DMS 273 treated with DMSO at 0.1 percent for 48 hours (cell line): Measurements from ENCODE around the gene STK11IP.

Source experiments
- DNase-seq: peaks from one replicate; lab custom pipeline; 2025; lab: John Stamatoyannopoulos, UW

STK11IP gene

DNA sequence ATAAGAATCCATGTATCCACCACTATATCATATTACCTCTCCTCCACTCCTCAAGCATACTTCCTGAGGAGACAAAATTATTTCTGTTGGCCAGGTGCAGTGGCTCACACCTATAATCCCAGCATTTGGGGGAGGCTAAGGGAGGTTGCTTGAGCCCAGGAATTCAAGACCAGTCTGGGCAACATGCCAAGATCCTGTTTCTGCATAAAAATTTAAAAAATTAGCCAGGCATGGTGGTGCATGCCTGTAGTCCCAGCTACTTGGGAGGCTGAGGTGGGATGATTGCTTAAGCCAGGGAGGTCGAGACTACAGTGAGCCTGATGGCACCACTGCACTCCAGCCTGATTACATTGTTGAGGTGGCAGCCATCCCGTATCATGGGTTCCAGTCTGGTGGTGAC is 16.3 kb upstream of the STK11IP start:
- DNase-seq, result no peak

DNA sequence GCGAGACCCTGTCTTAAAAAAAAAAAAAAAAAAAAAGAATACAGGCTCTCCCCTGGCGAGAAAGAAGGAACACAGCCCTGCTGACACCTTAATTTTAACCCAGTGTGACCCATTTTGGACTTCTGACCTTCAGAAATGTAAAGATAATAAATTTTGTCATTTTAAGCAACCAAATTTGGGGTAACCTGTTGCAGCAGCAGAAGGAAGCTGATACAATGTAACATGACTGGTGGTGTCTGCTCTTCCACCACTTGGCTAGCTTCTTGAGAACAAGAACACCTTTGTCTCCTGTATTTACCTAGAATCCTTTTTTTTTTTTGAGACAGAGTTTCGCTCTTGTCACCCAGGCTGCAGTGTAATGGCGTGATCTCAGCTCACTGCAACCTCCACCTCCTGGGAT is 6.6 kb upstream of the STK11IP start:
- DNase-seq, result no peak

DNA sequence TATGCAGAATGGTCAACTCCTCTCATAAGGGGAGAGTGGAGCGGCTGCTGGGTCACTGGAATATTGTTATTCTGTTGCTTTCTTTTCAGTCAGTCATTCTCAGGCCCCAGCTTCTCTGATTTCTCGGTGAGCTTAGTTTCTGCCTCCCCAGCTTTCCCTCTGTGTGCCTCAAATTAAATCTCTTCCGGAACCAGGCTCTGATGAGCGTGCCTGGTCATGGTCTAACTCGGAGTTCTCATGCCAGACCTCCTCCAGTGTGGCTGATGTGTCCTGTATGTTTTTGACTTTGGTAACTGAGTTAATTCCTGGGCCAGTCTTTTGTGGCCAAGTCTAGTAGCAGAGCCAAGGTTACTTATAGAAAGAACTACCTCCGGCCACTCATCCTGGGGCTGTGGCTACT is 4.9 kb upstream of the STK11IP start:
- no peak for DNase-seq

DNA sequence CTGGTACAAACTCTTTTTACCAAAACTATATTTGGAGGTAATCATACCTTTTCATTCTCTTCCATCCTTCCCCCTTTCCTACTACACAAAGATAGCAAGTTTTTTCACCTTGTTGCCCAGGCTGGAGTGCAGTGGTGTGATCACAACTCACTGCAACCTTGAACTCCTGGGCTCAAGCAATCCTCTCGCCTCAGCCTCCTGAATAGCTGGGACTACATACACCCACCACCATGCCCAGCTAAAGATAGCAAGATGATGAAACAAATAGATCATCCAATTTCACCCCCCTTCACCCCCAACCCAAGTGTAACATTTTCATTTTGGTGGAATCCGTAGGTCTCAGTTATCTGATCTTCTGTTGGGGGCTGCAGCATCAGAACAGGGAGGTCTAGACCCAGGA is 4.5 kb upstream of the STK11IP start:
- DNase-seq, result no peak

DNA sequence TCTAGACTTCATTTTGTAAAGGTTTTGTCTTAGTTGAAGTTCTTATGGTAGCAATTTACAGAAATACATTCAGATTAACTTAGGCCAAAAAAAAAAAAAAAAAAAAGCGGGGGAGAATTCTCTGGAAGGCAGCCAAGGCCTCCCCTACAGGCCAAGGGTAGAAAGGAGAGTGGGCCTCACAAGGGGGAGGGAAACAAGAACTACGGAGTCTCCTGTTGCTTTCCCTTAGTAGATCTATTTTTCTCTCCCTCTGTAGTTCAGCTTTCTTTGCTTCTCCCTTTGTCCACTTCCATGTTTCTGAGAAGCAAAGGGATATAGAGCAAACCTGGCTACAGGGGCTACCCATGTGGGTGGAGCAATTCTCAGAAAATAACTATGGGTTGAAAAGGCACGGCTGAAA is 2.4 kb upstream of the STK11IP start:
- no peak for DNase-seq

DNA sequence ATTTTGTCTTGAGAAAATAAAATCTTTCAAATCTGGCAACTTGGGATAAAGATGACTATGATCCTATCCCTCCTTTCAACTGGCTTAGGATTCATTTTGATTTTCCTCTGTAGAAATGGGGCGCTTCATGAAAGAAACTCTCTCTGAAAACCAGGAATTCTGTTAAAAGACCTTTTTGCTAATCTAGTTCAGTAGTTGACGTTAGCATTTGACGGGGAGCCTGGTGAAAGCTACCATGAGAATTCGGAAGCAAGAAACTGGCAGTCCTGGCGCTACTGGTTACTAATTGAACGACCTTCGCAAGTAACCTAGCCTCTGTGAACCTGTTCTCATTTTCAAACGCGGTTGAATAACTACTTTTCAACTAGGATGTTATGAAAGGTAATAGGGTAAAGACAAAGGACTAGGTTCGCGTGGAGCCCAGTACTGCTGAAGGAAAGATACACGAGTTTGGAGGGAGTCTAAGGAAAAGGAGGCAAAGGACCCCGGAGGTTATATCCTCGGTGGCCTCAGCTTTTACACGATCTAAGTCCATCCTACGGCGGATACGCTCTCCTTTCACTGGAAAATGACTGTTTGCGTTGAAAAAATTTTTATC is 604 bp upstream of the STK11IP start:
- DNase-seq, result no peak

DNA sequence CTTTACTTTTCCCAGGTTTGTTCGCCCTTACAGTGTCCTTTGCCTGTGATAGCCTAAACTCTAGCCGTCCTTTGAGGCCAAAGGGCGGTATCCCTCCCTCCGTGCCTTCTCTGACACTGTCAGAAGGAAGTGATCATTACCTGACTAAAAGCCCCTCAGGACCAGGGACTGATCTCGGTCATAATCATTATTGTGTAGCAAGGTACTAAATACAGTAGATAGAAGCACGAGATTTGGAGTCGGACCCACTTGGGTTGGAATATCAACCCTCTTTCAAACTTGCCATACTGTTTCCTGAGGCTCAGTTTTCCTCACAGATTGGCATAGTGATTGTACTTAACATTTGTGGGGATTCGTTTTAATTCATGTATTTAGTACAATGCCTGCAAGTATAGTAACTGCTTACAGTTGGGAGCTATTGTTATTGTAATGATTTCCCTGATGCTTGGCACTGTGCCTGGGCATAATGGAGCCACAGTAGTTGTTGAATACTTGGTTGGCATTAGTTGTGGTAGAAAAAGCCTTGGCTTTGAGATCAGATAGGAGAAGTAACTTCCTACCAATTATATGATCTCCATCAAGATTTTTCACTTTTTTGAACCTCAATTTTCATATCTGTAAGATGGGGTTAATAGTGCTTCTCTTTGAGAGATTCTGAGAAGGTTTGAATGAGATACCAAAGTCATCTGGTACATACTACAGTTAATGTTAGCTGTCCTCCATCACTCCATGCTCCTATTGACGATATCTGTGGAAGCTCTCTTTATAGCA is 836 bp downstream of the STK11IP start:
- DNase-seq, result no peak

DNA sequence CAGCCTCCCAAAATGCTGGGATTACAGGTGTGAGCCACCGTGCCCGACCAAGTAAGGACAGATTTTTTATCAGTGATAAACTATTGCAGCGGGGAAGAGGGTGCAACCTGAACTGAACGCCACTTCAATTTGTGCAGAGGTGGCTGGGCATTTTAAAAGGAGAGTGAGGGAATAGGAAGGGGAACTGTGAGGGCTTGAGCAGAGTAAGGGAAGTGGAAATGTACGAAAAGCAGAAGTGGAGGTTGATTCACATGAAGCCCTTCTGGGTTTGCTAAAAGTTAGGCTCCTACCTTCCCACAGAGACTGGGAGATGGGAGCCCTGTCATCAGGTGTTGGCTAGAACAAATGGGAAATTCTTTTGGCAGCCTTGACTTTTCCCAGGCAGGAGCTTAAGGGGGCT is 6.1 kb downstream of the STK11IP start:
- no peak for DNase-seq

DNA sequence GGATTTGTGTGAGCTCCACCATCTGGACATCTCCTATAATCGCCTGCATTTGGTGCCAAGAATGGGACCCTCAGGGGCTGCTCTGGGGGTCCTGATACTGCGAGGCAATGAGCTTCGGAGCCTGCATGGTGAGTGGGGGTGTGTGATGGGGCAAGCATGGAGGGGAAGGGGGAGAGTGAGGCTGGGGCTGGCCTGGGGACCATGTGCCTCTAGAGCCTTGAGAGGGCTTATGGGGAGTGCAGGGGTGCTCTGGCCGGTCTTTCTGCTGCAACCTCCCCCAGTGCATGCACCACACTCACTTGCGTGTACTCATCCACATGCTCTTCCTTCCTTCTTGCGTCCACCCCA is 7.9 kb downstream of the STK11IP start:
- DNase-seq, result no peak

DNA sequence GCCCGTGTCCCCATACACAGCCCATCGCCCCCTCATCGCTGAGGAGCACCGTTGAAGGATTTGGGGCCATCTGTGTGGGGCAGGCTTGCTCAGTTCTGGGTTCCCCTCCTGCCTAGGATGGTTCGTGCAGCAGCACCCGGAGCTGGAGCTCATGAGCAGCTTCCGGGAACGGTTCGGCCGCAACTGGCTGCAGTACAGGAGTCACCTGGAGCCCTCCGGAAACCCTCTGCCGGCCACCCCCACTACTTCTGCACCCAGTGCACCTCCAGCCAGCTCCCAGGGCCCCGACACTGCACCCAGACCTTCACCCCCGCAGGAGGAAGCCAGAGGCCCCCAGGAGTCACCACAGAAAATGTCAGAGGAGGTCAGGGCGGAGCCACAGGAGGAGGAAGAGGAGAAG is 10.3 kb downstream of the STK11IP start:
- no peak for DNase-seq

DNA sequence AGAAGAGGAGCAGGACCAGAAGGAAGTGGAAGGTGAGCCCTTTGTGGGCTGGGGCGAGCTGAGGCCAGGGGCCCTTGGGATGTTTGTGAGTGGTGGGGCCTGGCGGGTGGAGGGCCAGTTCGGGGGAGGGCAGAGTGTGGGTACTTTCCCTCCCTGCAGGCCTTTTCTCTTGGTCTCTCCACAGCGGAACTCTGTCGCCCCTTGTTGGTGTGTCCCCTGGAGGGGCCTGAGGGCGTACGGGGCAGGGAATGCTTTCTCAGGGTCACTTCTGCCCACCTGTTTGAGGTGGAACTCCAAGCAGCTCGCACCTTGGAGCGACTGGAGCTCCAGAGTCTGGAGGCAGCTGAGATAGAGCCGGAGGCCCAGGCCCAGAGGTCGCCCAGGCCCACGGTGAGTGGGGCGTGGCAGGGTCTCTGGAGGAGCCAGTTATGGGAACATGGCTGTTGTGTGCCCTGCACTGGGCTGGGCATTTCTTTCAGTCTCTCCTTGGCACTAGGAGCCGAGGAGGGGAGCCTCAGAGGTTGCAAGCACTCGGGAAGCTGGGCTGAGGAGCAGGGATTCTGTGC is 10.8 kb downstream of the STK11IP start:
- DNase-seq, result no peak

DNA sequence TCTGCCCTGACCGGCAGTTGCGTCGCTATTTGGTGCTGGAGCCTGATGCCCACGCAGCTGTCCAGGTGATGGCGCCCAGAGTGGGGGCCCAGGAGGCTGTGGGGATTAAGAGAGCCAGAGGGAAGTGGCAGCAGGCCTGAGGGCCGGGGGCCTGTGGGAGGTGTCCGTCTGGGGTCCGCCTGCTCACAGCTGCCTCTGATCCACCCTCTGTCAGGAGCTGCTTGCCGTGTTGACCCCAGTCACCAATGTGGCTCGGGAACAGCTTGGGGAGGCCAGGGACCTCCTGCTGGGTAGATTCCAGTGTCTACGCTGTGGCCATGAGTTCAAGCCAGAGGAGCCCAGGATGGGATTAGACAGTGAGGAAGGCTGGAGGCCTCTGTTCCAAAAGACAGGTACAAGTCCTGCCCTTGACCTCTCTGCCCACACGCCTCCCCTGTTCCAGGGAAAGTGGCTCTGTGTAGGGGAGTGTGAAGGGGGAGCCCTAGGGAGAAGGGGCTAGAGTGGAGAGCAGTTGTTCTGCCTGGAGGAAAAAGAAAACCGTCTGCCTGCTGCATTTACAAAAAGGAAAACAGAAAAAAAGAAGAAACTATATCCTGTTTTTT is 11.6 kb downstream of the STK11IP start:
- DNase-seq, result no peak

DNA sequence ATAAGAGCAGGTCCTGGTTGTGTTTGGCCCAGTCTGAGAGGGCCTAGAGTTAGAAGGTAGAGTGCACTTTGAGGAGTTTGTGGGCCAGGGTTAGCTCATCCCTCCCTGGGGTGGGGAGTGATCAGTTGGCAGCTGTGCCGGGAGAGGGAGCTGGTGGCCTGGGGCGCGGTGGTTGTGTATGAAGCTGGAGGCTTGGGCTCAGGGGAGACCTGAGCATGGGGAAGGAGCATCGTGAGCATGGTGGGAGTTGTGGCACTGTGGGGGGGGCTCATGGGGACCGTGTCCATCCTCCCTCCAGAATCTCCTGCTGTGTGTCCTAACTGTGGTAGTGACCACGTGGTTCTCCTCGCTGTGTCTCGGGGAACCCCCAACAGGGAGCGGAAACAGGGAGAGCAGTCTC is 13.6 kb downstream of the STK11IP start:
- no peak for DNase-seq

DNA sequence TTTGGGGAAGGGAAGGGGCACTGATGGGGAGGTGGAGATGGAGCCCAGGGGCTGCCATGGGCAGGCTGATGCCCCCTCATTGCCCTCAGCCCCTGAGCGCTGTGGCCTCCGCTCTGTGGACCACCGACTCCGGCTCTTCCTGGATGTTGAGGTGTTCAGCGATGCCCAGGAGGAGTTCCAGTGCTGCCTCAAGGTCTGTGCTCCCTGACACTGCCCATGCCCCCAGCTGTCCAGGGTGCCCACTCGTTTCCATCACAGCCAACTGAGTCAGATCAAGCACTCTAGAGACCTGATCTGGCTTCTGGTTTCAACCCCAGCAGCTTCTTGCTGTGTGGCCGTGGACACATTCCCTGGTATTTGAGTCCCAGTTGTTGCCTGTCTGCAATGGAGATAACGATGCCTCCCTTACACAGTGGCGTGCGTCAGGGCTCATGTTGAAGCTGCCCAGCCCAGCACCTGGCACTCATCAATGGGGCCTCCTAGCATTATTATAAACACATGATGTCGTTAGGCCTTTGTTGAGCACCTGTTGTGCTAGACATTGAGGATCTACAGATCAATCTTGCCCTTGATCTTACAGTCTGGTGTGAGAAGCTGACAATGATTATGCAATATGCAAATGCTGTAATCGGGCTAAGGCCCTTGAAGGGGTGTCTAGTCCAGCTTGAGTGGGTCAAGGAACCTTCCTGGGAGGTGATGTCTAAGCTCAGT is 14.4 kb downstream of the STK11IP start:
- DNase-seq, result no peak

DNA sequence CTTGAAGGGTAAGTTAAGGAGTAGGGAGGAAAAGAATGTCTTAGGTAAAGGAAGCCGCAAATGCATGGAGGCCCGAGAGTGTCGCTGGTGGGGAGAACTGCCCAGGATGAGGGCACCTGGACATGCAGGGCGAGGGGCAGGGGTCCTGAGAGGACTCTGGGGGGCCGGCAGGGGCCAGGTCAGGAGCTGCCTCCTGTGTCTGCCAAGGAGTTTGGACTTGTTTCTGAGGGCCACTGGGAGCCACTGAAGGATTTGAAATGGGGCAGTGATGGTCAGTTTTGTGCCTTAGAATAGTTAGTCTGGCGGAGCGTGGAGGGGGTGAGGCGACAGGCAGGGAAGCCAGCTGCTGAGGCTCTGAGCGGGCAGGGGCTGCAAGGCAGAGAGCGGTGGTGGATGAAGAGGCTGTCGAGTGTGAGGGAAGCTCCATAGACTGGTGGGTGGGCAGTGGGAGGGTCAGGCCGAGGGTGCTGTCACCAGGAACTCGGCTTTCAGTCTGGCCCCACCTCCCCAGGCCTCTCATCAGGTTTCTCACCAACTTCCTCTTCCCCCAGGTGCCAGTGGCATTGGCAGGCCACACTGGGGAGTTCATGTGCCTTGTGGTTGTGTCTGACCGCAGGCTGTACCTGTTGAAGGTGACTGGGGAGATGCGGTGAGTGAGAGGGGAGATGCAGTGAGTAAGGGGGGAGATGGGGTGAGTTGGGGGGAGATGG is 15.1 kb downstream of the STK11IP start:
- DNase-seq, result no peak

DNA sequence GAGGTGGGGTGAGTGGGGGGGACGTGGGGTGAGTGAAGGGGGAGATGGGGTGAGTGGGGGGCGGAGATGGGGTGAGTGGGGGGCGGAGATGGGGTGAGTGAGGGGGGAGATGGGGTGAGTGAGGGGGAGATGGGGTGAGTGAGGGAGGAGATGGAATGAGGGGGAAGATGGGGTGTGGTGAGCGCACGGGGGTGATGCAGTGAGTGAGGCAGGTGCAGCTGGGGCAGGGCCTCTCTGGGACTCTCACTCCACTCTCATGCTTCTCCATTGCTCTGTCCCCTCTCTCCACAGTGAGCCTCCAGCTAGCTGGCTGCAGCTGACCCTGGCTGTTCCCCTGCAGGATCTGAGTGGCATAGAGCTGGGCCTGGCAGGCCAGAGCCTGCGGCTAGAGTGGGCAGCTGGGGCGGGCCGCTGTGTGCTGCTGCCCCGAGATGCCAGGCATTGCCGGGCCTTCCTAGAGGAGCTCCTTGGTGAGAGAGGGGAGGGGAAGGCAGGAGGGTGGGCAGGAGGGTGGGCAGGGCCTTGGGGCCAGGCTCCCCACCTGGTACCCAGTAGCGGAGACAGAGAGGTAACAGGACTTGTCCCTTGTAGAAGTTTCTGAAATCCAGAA is 15.9 kb downstream of the STK11IP start:
- DNase-seq, result no peak

DNA sequence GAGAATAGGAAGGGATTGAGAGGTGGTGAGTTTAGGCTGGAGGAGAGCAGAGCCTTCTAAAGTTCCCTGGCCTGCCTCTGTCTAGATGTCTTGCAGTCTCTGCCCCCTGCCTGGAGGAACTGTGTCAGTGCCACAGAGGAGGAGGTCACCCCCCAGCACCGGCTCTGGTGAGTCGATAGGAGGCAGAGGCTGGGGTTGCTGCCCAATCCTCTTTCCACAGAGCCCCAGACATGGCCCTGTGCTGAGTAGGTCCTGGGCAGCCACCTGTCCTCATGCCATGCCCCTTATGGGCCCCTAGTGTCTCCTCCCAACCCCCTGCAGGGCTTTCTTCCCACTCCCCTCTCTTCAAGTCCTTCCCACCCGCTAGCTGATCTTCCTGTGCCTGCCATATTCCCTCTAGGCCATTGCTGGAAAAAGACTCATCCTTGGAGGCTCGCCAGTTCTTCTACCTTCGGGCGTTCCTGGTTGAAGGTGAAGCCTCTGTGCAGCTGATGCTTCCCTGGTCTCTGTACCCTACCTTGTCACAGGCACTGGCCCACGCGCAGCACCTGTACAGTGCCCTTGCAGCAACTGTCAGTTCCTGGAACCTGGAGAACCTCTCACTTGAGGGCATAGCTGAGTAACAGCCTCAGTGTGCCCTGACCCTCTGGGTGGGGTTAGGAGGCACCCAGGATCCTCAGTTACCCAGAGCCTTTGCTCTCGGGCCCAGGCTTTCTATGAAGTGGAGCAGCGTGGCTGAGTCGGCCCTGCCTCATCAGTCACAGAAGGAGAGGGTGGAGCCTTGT is 16.6 kb downstream of the STK11IP start:
- no peak for DNase-seq

DNA sequence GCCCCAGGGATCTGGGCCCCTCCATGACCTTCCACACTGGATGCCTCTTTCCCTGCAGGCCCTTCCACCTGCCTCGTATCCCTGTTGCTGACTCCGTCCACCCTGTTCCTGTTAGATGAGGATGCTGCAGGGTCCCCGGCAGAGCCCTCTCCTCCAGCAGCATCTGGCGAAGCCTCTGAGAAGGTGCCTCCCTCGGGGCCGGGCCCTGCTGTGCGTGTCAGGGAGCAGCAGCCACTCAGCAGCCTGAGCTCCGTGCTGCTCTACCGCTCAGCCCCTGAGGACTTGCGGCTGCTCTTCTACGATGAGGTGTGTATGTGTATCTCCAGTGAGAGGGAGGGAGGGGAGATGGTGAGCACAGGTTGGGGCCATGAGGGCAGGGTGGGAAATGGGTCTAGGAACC is 17.4 kb downstream of the STK11IP start:
- DNase-seq, result no peak

DNA sequence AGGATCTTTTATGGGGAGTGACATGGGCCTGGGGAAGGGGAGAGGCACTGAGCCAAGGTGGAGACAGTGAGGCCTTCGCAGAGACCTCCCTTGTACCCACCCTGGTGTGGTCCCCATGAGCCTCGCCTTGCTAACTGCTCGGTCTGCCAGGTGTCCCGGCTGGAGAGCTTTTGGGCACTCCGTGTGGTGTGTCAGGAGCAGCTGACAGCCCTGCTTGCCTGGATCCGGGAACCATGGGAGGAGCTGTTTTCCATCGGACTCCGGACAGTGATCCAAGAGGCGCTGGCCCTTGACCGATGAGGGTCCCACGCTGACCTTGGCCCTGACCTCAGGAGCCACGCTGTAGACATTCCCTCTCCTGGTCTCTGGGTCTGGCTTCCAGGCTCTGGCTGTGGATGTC is 18.2 kb downstream of the STK11IP start:
- DNase-seq, result no peak

DNA sequence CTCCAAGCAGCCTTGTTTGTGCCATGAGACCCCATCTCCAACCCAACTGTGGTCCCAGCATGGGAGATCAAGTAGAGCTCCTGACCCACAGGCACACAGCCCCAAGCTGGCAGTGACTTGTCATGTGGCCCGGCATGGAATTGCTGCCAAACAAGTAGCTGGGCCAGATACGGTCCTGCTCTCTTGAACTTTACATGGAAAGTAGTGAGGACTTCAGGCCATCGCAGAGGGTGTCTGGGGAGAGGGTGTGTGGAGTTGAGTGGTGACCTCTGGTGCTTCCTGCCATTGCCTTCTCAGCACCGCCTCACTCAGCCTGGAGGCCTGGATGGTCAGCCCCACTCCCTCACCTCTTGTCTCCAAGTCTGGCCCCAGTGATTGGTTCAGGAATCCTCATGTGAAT is 18.9 kb downstream of the STK11IP start:
- no peak for DNase-seq

DNA sequence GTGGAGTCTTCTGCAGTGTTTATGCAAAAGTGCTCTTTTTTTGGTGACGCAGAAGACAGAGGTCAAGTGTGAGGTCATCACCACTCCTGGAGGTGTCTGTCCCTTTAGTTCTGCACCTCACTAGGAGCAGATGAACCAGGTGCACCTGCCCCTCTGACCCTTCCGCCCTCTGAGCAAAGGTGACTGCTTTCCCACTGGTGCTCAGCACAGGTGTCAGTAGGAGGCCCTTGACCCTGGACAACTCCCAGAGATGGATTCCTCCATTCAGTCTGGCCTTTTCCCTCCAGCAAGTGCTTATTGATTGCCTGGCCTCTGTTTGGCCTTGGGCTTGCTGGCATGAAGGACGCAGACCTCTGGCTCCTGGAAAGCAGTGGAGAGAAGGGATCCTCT is 21.1 kb downstream of the STK11IP start:
- DNase-seq, result no peak
